ENCODE data around the gene FAM227B. TPM values are rescaled to one million over a fixed set of nuclear protein-coding genes. Genes with fewer than 3 reads are reported as not detected.

The FAM227B gene
- total RNA-seq, 4 donors from 2014 or later = 13.3 to 16.7 (median 15.2) TPM

DNA sequence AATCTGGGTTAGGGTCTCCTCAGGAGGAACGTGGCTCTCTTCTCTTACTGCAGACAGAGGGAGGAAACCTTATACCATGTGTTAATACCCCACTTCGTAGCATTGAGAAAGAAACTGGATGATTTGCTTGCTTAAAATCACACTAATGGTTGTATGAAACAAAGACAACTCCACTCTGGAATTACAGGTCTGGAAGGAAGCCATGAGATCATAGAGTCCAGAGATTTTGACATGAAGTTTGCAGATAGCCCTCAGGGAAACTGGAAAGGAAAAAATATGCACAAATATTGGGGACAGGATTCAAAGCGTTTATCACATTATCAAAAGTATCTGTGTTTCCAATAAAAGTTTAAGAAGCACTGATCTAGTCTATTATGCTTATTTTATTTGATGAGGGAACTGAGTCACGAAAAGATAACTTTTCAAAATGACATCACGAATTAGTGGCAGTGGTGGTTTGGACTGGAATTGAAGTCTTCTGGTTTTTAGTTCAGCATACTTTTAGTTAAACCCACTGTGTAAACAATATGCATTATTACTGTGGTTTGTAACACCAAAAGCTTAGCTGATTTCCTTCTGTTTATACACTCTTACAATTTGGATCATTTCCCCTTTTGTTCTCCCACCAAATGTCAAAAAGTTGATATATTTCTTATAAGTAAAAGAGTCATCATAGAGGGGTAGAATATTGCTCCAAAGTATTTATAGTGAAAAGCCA, 180.8 kb downstream of the FAM227B start:
- DNase-seq = no peak
- Histone ChIP-seq H3K9me3 (no peaks in the 10 kb centered on the region), H3K4me3 (replicated peaks in 1 of 3) (no peak overlapping the region), H3K4me1 (peaks cover 36 to 44% of the 10 kb centered on the region in 2 donors), H3K27me3 (no peaks in the 10 kb centered on the region), H3K27ac (peak overlapping the region; percentile 73 to 85 (median 76)), H3K36me3 (no peaks in the 10 kb centered on the region)
- TF ChIP-seq POLR2A (IDR thresholded peaks at IDR 0.05) = no peak
- TF ChIP-seq, protein P1, sequence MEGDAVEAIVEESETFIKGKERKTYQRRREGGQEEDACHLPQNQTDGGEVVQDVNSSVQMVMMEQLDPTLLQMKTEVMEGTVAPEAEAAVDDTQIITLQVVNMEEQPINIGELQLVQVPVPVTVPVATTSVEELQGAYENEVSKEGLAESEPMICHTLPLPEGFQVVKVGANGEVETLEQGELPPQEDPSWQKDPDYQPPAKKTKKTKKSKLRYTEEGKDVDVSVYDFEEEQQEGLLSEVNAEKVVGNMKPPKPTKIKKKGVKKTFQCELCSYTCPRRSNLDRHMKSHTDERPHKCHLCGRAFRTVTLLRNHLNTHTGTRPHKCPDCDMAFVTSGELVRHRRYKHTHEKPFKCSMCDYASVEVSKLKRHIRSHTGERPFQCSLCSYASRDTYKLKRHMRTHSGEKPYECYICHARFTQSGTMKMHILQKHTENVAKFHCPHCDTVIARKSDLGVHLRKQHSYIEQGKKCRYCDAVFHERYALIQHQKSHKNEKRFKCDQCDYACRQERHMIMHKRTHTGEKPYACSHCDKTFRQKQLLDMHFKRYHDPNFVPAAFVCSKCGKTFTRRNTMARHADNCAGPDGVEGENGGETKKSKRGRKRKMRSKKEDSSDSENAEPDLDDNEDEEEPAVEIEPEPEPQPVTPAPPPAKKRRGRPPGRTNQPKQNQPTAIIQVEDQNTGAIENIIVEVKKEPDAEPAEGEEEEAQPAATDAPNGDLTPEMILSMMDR (IDR thresholded peaks at IDR 0.05) = no peak
- intact Hi-C loops (cut with DNase I) = no loop called here
- WGBS, 2 donors = 59 to 62% methylated on average over 5 of the region's 5 CpGs

DNA sequence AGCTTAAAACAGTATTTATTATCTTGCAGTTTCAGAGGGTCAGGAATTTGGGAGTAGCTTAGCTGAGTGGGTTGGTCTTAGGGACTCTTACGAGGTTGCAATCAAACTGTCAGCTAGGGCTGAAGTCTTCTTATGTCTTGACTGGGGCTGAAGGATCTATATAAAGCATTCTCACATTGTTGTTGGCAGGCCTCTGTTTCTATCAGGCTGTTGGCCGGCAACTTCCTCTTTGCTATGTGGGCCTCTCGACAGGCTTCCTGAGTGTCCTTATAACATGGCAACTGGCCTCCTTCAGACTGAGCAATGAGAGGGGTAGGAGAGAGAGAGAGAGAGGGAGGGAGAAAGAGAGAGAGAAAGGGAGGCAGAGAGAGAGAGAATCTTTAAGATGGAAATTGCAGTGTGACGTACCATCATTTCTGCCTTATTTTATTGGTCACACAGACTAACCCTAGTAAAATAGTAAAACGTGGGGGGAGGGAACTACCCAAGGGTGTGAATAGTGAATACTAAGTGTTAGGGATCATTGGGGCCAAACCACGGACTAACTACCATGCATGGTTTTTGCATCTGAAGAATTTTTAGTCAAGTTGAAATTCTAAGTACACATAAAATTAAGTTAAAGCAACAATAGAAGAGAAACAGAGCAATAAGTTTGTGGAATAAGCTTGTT, 181.5 kb downstream of the FAM227B start:
- H3K27ac ChIP-seq = peak overlapping the region; percentile 73 to 85 (median 76)
- H3K9me3 ChIP-seq = no peaks in the 10 kb centered on the region

DNA sequence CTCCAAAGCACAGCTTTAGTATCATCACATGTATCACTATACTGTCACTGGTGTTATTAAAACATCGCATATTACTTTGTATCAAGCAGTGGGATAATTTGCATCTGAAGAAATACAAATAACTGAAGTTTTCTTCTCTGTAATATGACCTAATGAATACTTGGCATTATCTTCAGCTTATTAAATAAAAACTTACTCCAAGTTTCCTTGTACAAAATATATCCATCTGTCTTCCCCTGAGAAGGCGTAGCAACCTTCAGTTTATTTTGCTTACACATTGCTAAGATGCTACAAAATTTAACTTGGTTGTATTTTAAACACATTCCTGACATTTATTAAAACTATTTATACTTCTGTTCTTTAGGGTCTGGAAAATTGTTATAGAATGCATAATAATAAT, 183.9 kb downstream of the FAM227B start:
- no peak for DNase-seq
- Histone ChIP-seq H3K27me3 (no peaks in the 10 kb centered on the region), H3K4me3 (replicated peaks in 1 of 3) (no peak overlapping the region), H3K36me3 (no peaks in the 10 kb centered on the region), H3K4me1 (peaks cover 37 to 44% of the 10 kb centered on the region in 2 donors), H3K27ac (peak overlapping the region; percentile 43 to 85 (median 73)), H3K9me3 (no peaks in the 10 kb centered on the region)
- intact Hi-C loops (cut with DNase I) = no loop called here
- WGBS, 2 donors = 68 to 72% methylated on average over 2 of the region's 2 CpGs
- no peak for TF ChIP-seq POLR2A (IDR thresholded peaks at IDR 0.05)
- TF ChIP-seq, protein P1 (IDR thresholded peaks at IDR 0.05) = no peak

More for the DNA sequence above, 181.5 kb downstream of the FAM227B start:
- Histone ChIP-seq H3K36me3 (no peaks in the 10 kb centered on the region), H3K4me1 (peaks cover 37 to 44% of the 10 kb centered on the region in 2 donors), H3K4me3 (replicated peaks in 1 of 3) (no peak overlapping the region), H3K27me3 (no peaks in the 10 kb centered on the region)
- intact Hi-C loops (cut with DNase I) = no loop called here
- WGBS, 2 donors = 21 to 26% methylated on average over 6 of the region's 6 CpGs
- TF ChIP-seq POLR2A (IDR thresholded peaks at IDR 0.05) = peak in 1 of 2 donors; percentile 30
- TF ChIP-seq, protein P1 (IDR thresholded peaks at IDR 0.05) = peak in 3 of 6 experiments; percentile 20 to 32 (median 23)
- DNase-seq = peak; percentile 73

DNA sequence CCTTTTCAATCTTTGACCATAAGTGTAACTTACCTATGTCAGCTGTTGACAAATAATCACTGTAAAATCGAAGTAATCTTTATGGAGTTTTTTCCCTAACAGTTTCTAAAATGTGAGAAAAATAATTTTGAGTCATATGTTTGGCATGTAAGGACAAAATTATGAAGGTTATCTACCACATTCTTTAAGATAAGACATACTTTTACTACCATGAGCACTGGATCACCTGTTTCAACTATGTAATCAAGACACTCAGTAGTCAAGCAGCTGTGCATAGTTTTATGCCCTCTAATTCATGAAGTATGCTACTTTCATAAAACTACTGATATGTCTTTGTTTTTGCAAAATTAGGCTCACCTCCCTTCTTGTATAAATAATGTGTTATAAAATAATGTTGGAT, 185.4 kb downstream of the FAM227B start:
- no peak for TF ChIP-seq POLR2A (IDR thresholded peaks at IDR 0.05)
- TF ChIP-seq, protein P1 (IDR thresholded peaks at IDR 0.05) = no peak
- Histone ChIP-seq H3K9me3 (no peaks in the 10 kb centered on the region), H3K4me1 (peaks cover 37 to 44% of the 10 kb centered on the region in 2 donors), H3K27me3 (no peaks in the 10 kb centered on the region), H3K4me3 (replicated peaks in 1 of 3) (no peak overlapping the region), H3K27ac (peak overlapping the region; percentile 15 to 85 (median 43)), H3K36me3 (no peaks in the 10 kb centered on the region)
- 88 to 93% methylated on average over 1 of the region's 1 CpG for WGBS, 2 donors
- intact Hi-C loops (cut with DNase I) = no loop called here
- no peak for DNase-seq

DNA sequence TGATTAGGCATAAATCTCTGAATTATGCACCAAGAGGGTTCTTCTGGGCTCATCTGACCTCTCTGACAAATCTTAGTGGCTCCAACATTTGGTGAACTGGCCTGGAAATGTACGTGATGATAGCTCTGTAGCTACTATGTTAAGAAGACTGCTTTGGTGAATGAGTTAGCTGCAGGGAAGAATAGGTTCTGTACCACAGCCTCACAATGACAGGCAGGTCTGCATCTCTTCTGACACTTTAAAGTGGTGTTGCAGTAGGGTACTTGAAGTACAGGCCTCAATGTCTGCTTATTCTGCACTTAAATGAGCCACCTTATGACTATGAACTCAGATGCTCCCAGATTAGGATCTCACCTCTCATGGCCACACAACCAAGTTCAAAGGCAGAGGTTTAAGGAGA, 190.6 kb downstream of the FAM227B start:
- H3K27ac ChIP-seq = peak overlapping the region in 1 of 3 donors; percentile 5
- no peak for TF ChIP-seq POLR2A (IDR thresholded peaks at IDR 0.05)
- TF ChIP-seq, protein P1 (IDR thresholded peaks at IDR 0.05) = no peak
- no peaks in the 10 kb centered on the region for H3K36me3 ChIP-seq
- intact Hi-C loops (cut with DNase I) = no loop called here
- 83 to 85% methylated on average over 1 of the region's 1 CpG for WGBS, 2 donors
- no peak overlapping the region for H3K4me3 ChIP-seq (replicated peaks in 1 of 3)
- H3K27me3 ChIP-seq = no peaks in the 10 kb centered on the region
- DNase-seq = no peak
- peaks cover 0 to 9% of the 10 kb centered on the region in 2 donors for H3K4me1 ChIP-seq
- H3K9me3 ChIP-seq = no peaks in the 10 kb centered on the region

Measured in thyroid gland (tissue), 4 donors.